Neural cell (in vitro differentiated cells): ENCODE results near the gene FGF11.

Experiments
- CTCF ChIP-seq: fragments of 450-650 bp; IDR thresholded peaks from 2 replicates; pipeline ENCODE4 v1.5.1; 2014; ENCODE audit warnings: antibody characterized with exemption, mild to moderate bottlenecking, moderate library complexity; ENCODE audit not compliant: poor library complexity, severe bottlenecking
- EP300 ChIP-seq: fragments of 450-650 bp; conservative IDR thresholded peaks from 2 replicates; pipeline ENCODE4 v1.6.1; 2014; ENCODE audit warnings: antibody characterized with exemption, mild to moderate bottlenecking, moderate library complexity; ENCODE audit not compliant: poor library complexity, severe bottlenecking
- RAD21 ChIP-seq: fragments of 450-650 bp; conservative IDR thresholded peaks from 2 replicates; pipeline ENCODE4 v1.6.1; 2014; ENCODE audit warnings: antibody characterized with exemption, mild to moderate bottlenecking, moderate library complexity
- REST ChIP-seq: IDR thresholded peaks from 2 replicates; pipeline ENCODE4 v1.6.1; 2012; ENCODE audit warnings: borderline replicate concordance

- TF ChIP-seq CTCF: no peak
- no peak for TF ChIP-seq EP300
- no peak for TF ChIP-seq REST
- TF ChIP-seq RAD21: no peak
These were observed 45.6 kb downstream of the FGF11 start for GRCh38 chr17:7484919-7485377.
